ENCODE measurements around the gene CDK8.

The CDK8 gene

DNA sequence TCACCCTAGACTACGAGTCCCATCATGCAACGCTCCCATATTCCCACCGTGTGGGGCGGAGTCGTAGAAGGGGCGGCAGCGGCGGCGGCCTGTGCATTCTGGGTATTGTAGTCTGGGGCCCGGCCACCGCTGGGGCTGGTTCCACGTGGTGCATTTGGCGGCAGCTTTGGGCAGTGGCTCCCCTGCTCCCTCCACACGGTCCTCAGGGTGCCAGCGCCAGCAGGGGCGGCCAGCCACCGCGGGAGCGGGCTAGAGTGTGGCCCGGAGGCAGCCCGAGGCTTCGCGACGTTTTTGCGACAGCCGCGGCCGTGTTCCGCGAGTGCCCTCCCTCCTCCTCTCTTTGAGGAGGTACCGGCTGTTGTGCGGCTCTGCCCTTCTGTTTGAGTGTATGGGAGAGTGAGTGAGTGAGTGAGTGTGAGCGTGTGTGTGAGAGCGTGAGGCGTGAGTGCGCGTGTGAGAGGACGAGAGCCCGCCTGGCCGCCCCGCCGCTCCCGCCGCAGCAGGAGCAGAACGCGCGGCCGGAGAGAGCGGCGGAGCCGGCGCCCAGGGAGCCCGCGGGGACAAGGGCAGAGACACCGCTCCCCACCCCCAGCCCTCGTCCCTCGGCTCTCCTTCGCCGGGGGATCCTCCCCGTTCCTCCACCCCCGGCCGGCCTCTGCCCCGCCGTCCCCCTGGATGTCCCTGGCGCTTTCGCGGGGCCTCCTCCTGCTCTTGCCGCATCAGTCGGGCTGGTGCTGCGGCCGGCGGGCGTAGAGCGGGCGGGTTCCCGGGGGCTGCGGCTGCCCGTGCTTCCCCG, at the start of gene CDK8:
TSS of gene CDK8 (plus strand) at position 343 of the 796 bp plus-strand sequence. CDS start 513 bp downstream, outside the sequence.
- peak within 1 kb of the TSS; percentile 75 for H3K4me3 ChIP-seq (ENCODE audit: low read length)
- TF ChIP-seq, protein P1, sequence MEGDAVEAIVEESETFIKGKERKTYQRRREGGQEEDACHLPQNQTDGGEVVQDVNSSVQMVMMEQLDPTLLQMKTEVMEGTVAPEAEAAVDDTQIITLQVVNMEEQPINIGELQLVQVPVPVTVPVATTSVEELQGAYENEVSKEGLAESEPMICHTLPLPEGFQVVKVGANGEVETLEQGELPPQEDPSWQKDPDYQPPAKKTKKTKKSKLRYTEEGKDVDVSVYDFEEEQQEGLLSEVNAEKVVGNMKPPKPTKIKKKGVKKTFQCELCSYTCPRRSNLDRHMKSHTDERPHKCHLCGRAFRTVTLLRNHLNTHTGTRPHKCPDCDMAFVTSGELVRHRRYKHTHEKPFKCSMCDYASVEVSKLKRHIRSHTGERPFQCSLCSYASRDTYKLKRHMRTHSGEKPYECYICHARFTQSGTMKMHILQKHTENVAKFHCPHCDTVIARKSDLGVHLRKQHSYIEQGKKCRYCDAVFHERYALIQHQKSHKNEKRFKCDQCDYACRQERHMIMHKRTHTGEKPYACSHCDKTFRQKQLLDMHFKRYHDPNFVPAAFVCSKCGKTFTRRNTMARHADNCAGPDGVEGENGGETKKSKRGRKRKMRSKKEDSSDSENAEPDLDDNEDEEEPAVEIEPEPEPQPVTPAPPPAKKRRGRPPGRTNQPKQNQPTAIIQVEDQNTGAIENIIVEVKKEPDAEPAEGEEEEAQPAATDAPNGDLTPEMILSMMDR (IDR thresholded peaks at IDR 0.05; ENCODE audit: insufficient read depth, low read depth, low read length, missing control alignments): no peak
- DNase-seq (ENCODE audit: low read depth): peak; percentile 91

DNA sequence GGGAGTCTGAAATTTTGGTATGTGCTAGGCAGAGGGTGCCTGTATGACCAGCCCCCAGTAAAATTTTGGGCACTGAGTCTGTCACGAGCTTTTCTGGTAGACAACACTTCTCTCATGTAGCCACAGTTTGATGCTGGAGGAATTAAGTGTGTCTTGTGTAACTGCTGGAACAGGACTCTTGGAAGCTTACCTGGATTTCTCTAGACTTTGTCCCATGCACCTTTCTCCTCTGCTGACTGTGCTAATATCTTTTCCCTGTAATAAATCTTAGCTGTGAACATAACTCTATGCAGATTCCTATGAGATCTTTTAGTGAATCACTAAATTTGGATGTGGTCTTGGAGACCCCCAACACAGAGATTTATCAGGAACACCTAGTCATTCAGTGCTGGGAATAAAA, 45.6 kb upstream of the CDK8 start:
- DNase-seq (ENCODE audit: low read depth): no peak
- H3K4me3 ChIP-seq (ENCODE audit: low read length): no peak overlapping the region
- TF ChIP-seq, protein P1 (IDR thresholded peaks at IDR 0.05; ENCODE audit: insufficient read depth, low read depth, low read length, missing control alignments): no peak

DNA sequence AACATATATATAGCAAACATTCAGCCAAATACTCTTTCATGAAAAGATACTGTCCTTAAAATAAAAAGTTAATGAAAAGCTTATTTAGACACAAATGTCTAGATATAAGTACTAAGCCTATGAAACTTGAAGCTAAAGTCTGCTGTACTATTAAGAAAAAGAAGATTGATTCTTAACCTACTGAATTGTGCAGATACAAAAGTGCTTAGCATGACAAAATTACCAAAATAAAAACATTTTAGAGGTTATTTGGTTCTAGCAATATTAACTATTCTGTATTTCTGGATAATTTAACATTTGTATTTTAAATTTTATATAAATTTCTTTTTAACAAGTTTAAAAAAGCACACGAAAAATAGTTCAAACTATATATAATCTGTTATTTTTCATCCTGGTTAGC, 40.6 kb upstream of the CDK8 start:
- no peak overlapping the region for H3K4me3 ChIP-seq (ENCODE audit: low read length)
- TF ChIP-seq, protein P1 (IDR thresholded peaks at IDR 0.05; ENCODE audit: insufficient read depth, low read depth, low read length, missing control alignments): no peak
- DNase-seq (ENCODE audit: low read depth): no peak

DNA sequence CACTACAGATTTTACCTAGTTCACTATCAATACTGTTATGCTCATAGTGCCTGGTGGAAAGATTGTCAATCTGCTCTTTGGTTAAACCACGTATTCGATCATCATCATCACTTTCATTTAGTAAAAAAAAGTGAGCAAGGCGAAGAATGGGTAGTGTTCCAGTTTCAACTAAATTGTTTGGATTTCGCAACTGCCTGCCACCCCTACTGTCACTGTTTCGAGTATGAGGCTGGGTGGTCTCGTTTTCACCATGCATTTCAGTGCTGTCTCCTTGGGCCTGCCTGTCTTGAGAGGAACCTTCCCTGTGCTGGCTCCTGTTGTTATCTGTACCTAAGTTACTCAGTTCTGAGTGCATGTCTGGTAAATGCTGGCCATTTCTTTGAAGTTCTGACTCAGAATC, 39.9 kb upstream of the CDK8 start:
- no peak for DNase-seq (ENCODE audit: low read depth)
- TF ChIP-seq, protein P1 (IDR thresholded peaks at IDR 0.05; ENCODE audit: insufficient read depth, low read depth, low read length, missing control alignments): no peak
- H3K4me3 ChIP-seq (ENCODE audit: low read length): no peak overlapping the region

DNA sequence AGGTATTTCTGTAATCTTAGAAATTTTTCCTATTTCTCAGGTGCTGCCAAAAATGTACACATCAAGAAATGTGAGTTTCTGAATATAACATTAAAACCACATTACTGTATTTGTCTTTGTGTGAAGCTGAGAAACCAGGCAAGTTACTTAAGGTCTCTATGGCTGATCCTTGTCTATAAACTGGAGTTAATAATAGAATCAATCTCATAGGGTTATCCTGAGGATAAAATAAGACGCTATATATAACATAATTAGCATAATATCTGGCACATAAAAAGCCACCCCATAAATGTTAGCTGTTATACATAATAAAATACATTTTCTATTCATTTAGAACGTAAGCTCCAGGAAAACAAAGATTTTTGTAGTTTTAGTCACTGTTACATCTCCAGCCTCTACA, 37.9 kb upstream of the CDK8 start:
- TF ChIP-seq, protein P1 (IDR thresholded peaks at IDR 0.05; ENCODE audit: insufficient read depth, low read depth, low read length, missing control alignments): no peak
- no peak for DNase-seq (ENCODE audit: low read depth)
- H3K4me3 ChIP-seq (ENCODE audit: low read length): no peak overlapping the region

DNA sequence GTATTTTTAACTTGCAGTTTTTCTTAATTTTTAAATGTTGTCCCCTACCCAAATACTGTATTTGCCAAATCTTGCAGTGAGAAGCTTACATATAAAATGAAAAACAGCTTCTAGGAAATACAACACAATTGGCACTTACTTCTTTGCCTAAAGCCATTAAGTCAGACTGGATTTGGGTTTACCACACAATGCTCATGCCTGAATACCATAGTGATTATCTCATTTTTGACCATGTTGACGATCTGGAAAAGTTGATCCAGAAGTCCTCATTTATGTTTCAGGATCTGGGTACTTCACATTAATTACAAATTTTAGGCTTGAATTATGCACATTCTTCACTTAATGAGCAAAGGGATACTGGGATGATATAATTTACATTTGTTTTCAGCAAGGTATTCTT, 34.2 kb upstream of the CDK8 start:
- H3K4me3 ChIP-seq (ENCODE audit: low read length): no peak overlapping the region
- peak; percentile 42 for DNase-seq (ENCODE audit: low read depth)
- TF ChIP-seq, protein P1 (IDR thresholded peaks at IDR 0.05; ENCODE audit: insufficient read depth, low read depth, low read length, missing control alignments): no peak

DNA sequence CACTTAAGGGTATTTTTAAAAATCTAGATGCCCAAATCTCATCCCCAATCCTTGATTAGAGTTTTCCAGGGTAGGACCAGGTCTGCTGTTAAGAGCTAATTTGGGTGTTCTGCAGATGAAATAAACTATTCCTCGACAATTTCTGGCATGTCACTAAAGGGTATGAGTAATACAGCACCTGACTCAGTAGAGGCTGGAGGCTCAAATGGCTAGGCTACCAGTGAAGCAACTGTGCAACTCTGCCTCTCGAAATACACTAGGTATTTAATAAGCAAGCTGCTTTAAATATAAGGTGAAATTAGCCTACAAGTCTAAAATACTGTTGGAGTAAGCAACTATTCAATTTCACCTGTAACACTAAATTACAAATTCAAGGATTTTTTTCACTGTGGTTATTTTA, 33.4 kb upstream of the CDK8 start:
- TF ChIP-seq, protein P1 (IDR thresholded peaks at IDR 0.05; ENCODE audit: insufficient read depth, low read depth, low read length, missing control alignments): no peak
- H3K4me3 ChIP-seq (ENCODE audit: low read length): peak overlapping the region; percentile 92
- peak; percentile 83 for DNase-seq (ENCODE audit: low read depth)

Data from epithelial cell of esophagus (primary cell).